ENCODE measurements around the gene CHID1. TPM values are rescaled to one million over a fixed set of nuclear protein-coding genes. Genes with fewer than 3 reads are reported as not detected.

Gene CHID1
- total and polyA plus RNA-seq, 2 of the 4 experiments (the other 2 are of a cell fraction), result 34.2 to 121 TPM

GRCh38 chr11:843818-844692, 66.6 kb downstream of the CHID1 start (continued):
- TF ChIP-seq CTCF (conservative IDR thresholded peaks at IDR 0.05; ENCODE audit: low read depth, low read length), result no peak
